Measurements from ENCODE around the gene UNC13A. TPM values are rescaled to one million over a fixed set of nuclear protein-coding genes. Genes with fewer than 3 reads are reported as not detected.

Gene UNC13A
- total RNA-seq, 4 donors from 2014 or later = 0.38 to 0.83 (median 0.62) TPM

DNA sequence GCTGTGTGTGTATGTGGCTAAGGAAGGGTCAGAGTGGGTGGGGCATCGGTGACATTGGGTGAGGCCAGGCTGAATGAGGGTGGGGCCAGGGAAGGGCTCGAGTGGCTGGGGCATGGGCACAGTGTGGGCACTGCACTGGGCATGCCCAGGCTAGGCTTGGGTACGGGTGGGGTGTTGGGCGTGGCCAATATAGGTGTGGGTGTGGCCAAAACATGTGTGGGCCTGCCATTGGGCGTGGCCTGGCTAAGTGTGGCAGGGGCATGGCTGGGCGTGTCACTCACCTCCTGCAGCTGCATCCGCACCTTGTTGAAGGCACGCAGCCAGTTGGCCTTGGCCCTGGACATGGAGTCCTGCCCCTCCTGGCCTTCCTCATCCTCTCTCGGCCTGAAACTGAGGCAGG is 33.2 kb downstream of the UNC13A start:
- Histone ChIP-seq H3K9me3 (no peaks in the 10 kb centered on the region), H3K4me1 (no peaks in the 10 kb centered on the region), H3K27me3 (no peaks in the 10 kb centered on the region), H3K36me3 (no peaks in the 10 kb centered on the region), H3K27ac (no peak overlapping the region), H3K4me3 (no peak overlapping the region)
- TF ChIP-seq POLR2A (IDR thresholded peaks at IDR 0.05) (no peak), CTCF (IDR thresholded peaks at IDR 0.05) (no peak)
- no peak for DNase-seq

- H3K27me3 ChIP-seq = no peaks in the 10 kb centered on the region
- TF ChIP-seq CTCF (IDR thresholded peaks at IDR 0.05) = no peak
- TF ChIP-seq POLR2A (IDR thresholded peaks at IDR 0.05) = no peak
- no peak overlapping the region for H3K27ac ChIP-seq
- no peaks in the 10 kb centered on the region for H3K9me3 ChIP-seq
- no peak for DNase-seq
- no peaks in the 10 kb centered on the region for H3K36me3 ChIP-seq
- no peaks in the 10 kb centered on the region for H3K4me1 ChIP-seq
- H3K4me3 ChIP-seq = no peak overlapping the region
Measured at GRCh38 chr19:17652627-17653026, 35.5 kb downstream of the UNC13A start.

GRCh38 chr19:17648786-17649185 is 39.4 kb downstream of the UNC13A start:
- Histone ChIP-seq H3K9me3 (no peaks in the 10 kb centered on the region), H3K27me3 (no peaks in the 10 kb centered on the region), H3K36me3 (no peaks in the 10 kb centered on the region), H3K27ac (no peak overlapping the region), H3K4me1 (no peaks in the 10 kb centered on the region), H3K4me3 (no peak overlapping the region)
- no peak for DNase-seq
- TF ChIP-seq POLR2A (IDR thresholded peaks at IDR 0.05) (no peak), CTCF (IDR thresholded peaks at IDR 0.05) (no peak)

GRCh38 chr19:17648097-17648660 is 40.0 kb downstream of the UNC13A start:
- no peak overlapping the region for H3K4me3 ChIP-seq
- H3K4me1 ChIP-seq = no peaks in the 10 kb centered on the region
- TF ChIP-seq POLR2A (IDR thresholded peaks at IDR 0.05) (no peak), CTCF (IDR thresholded peaks at IDR 0.05) (no peak)
- H3K36me3 ChIP-seq = no peaks in the 10 kb centered on the region
- H3K27me3 ChIP-seq = no peaks in the 10 kb centered on the region
- no peaks in the 10 kb centered on the region for H3K9me3 ChIP-seq
- no peak for DNase-seq
- H3K27ac ChIP-seq = no peak overlapping the region

- TF ChIP-seq POLR2A (IDR thresholded peaks at IDR 0.05) (no peak), CTCF (IDR thresholded peaks at IDR 0.05) (no peak)
- H3K27ac ChIP-seq = no peak overlapping the region
- no peaks in the 10 kb centered on the region for H3K36me3 ChIP-seq
- no peaks in the 10 kb centered on the region for H3K4me1 ChIP-seq
- H3K9me3 ChIP-seq = no peaks in the 10 kb centered on the region
- no peak for DNase-seq
- no peaks in the 10 kb centered on the region for H3K27me3 ChIP-seq
- no peak overlapping the region for H3K4me3 ChIP-seq
Measured at GRCh38 chr19:17647071-17648020, 40.8 kb downstream of the UNC13A start.
